GM12878 (cell line): ENCODE measurements around the gene BIVM. TPM values are rescaled to one million over a fixed set of nuclear protein-coding genes. Genes with fewer than 3 reads are reported as not detected.

Source experiments
- ATAC-seq: fragments of 200-7000 bp; cut with Tn5 transposase; 3 replicates; pipeline ENCODE4 v1.9.1; 2020; ENCODE audit warnings: mild to moderate bottlenecking, moderate library complexity
- BruUV-seq: library from RNA; stranded (reverse); fragments of 400-500 nt; replicated peaks from 2 replicates; lab custom pipeline; 2021; lab: Mats Ljungman, UMichigan
- CTCF ChIA-PET: fragments of 300-600 bp; sonication (Branson Sonifier 250); formaldehyde crosslinking; extraction: SDS; loops from one replicate; lab custom pipeline; 2021; ENCODE audit warnings: inconsistent platforms; lab: Yijun Ruan, JAX
- POLR2A ChIA-PET: fragments of 350-600 bp; formaldehyde crosslinking; extraction: SDS; loops from one replicate; lab custom pipeline; 2021; ENCODE audit warnings: inconsistent platforms; lab: Charles Lee
- RAD21 ChIA-PET: fragments of 300-600 bp; sonication (Branson Sonifier 250); formaldehyde crosslinking; loops from one replicate; lab custom pipeline; 2023; ENCODE audit warnings: antibody characterized with exemption; ENCODE audit not compliant: unreplicated experiment; lab: Charles Lee
- SMC1A ChIA-PET: fragments of 300-600 bp; sonication (Branson Sonifier 250); formaldehyde crosslinking; loops from one replicate; lab custom pipeline; 2023; ENCODE audit not compliant: unreplicated experiment, uncharacterized antibody; lab: Charles Lee
- DNase-seq: peaks from one replicate; pipeline ENCODE4 v3.0.0-alpha.2; 2011; ENCODE audit warnings: low read depth, low spot score
- FAIRE-seq: peaks from 3 replicates; lab custom pipeline; 2011; peaks lifted over from hg19 to GRCh38; lab: Jason Lieb, UNC
- H2AFZ ChIP-seq: 2 replicates; pipeline ENCODE4 v1.6.0; 2011; ENCODE audit warnings: low read depth, low read length, control low read depth; ENCODE audit not compliant: control insufficient read depth
- H3K27ac ChIP-seq: 2 replicates; pipeline ENCODE4 v1.5.1; 2011; ENCODE audit warnings: control low read depth; ENCODE audit not compliant: control insufficient read depth, insufficient read depth
- H3K27me3 ChIP-seq, 2 experiments: replicated peaks in 1 of 2; 2 replicates each; pipeline versions ENCODE4 v1.6.0 to v1.6.1; 2011; ENCODE audit warnings: low read length in 1 of 2; ENCODE audit not compliant: control insufficient read depth in 2 of 2, insufficient read depth in 2 of 2
- H3K36me3 ChIP-seq, 2 experiments: 2 replicates each; pipeline ENCODE4 v1.5.1; 2011; ENCODE audit warnings: low read length in 1 of 2; ENCODE audit not compliant: control insufficient read depth in 2 of 2, insufficient read depth in 2 of 2
- H3K4me1 ChIP-seq: 2 replicates; pipeline ENCODE4 v1.6.1; 2011; ENCODE audit warnings: mild to moderate bottlenecking, low read length, moderate library complexity, mixed read lengths; ENCODE audit not compliant: control insufficient read depth, insufficient read depth
- H3K4me2 ChIP-seq: 2 replicates; pipeline ENCODE4 v1.6.0; 2011; ENCODE audit warnings: control low read depth; ENCODE audit not compliant: control insufficient read depth, insufficient read depth
- H3K4me3 ChIP-seq: fragments of 200-600 bp; sonication (generic); 2 replicates; pipeline ENCODE4 v1.5.1; 2016
- H3K79me2 ChIP-seq: 2 replicates; pipeline ENCODE4 v1.6.0; 2011; ENCODE audit warnings: low read length; ENCODE audit not compliant: control insufficient read depth, insufficient read depth
- H3K9ac ChIP-seq: 2 replicates; pipeline ENCODE4 v1.8.0; 2011; ENCODE audit warnings: low read length, control low read depth, mixed read lengths; ENCODE audit not compliant: control insufficient read depth, insufficient read depth
- H3K9me3 ChIP-seq: replicated peaks from 3 replicates; pipeline ENCODE4 v1.5.1; 2011; ENCODE audit warnings: mild to moderate bottlenecking, low read length; ENCODE audit not compliant: control insufficient read depth, insufficient read depth
- H4K20me1 ChIP-seq: 2 replicates; pipeline ENCODE4 v1.6.0; 2011; ENCODE audit not compliant: control insufficient read depth, insufficient read depth
- BMI1 ChIP-seq: fragments of 450-650 bp; IDR thresholded peaks from 2 replicates; pipeline ENCODE4 v1.6.1; 2016; ENCODE audit warnings: mild to moderate bottlenecking, moderate library complexity, borderline replicate concordance
- CBX3 ChIP-seq: fragments of 200-600 bp; sonication (generic); IDR thresholded peaks from 2 replicates; pipeline ENCODE4 v1.6.1; 2016; ENCODE audit warnings: low read depth, borderline replicate concordance
- CHD4 ChIP-seq: fragments of 200-600 bp; sonication (generic); IDR thresholded peaks from 2 replicates; pipeline ENCODE4 v1.6.1; 2016; ENCODE audit warnings: mild to moderate bottlenecking
- ESRRA ChIP-seq: IDR thresholded peaks from 2 replicates; pipeline ENCODE4 v1.6.1; 2012; ENCODE audit warnings: mild to moderate bottlenecking, low read length, improper control_type of control experiment
- FOS ChIP-seq: IDR thresholded peaks from 3 replicates; pipeline ENCODE4 v1.6.1; 2011; ENCODE audit warnings: borderline replicate concordance; ENCODE audit not compliant: insufficient read length; ENCODE audit errors: extremely low read depth
- HCFC1 ChIP-seq: fragments of 150-350 bp; IDR thresholded peaks from 2 replicates; pipeline ENCODE4 v1.6.1; 2014; ENCODE audit warnings: low read length
- HDGF ChIP-seq: fragments of 450-650 bp; IDR thresholded peaks from 2 replicates; pipeline ENCODE4 v1.6.1; 2016; ENCODE audit warnings: antibody characterized with exemption
- MYB ChIP-seq: fragments of 150-350 bp; IDR thresholded peaks from 2 replicates; pipeline ENCODE4 v1.6.1; 2014; ENCODE audit warnings: mild to moderate bottlenecking, low read depth, low read length, borderline replicate concordance
- YBX1 ChIP-seq: fragments of 450-650 bp; IDR thresholded peaks from 2 replicates; pipeline ENCODE4 v1.6.1; 2016; ENCODE audit warnings: antibody characterized with exemption
- ZBTB11 ChIP-seq: fragments of 450-650 bp; formaldehyde crosslinking; IDR thresholded peaks from 2 replicates; pipeline ENCODE4 v1.5.0; 2022; ENCODE audit warnings: mild to moderate bottlenecking, missing genetic modification characterization
- ZNF592 ChIP-seq: fragments of 450-650 bp; IDR thresholded peaks from 2 replicates; pipeline ENCODE4 v1.6.1; 2017; ENCODE audit warnings: mild to moderate bottlenecking, moderate library complexity
- WGBS: methylation state at CpG from one replicate; pipeline ENCODE4 v1.1.6; 2016; ENCODE audit warnings: low lambda C conversion rate; ENCODE audit not compliant: insufficient replicate concordance, insufficient coverage; ENCODE audit errors: missing lambda C conversion rate; 5-methylcytosine and 5-hydroxymethylcytosine counted together
- in situ Hi-C: fragments of 300-500 bp; cut with MboI; formaldehyde crosslinking; loops from 9 replicates; pipeline ENCODE4 v1.14.3; 2018; ENCODE audit warnings: mixed read lengths
- intact Hi-C: fragments of 100-400 bp; cut with micrococcal nuclease; formaldehyde crosslinking; loops from one replicate; pipeline ENCODE4 v1.14.2; 2022; ENCODE audit not compliant: unreplicated experiment
- polyA plus RNA-seq, 11 experiments: library from polyadenylated mRNA; depleted of rRNA in 4 of 11; unstranded in 6 of 11; stranded (reverse) in 5 of 11; fragments of >200 nt; fragmentation: Nextera tagmentation in 4 of 11; fragmentation: Illumina TruSeq in 1 of 11; extraction: Ambion mirVana in 4 of 11; extraction: Trizol in 1 of 11; gene quantifications; 1 replicate in 1 of 11; 2 replicates in 10 of 11; pipeline versions ENCODE4 v1.2.1 to v1.2.3, GENCODE V29; 2011 to 2016; ENCODE audit warnings: inconsistent platforms in 2 of 11, missing spikeins in 2 of 11, low read depth in 1 of 11
- total RNA-seq, 4 experiments: library from RNA; depleted of rRNA in 3 of 4; stranded (reverse); fragments of >200 nt in 3 of 4; fragmentation: Illumina TruSeq in 1 of 4; extraction: Trizol in 1 of 4; gene quantifications; 2 replicates each; pipeline versions ENCODE4 v1.2.1 to v1.2.3, GENCODE V29; 2013 to 2021

BIVM gene
- total and polyA plus RNA-seq, 10 of the 15 experiments (the other 5 are each of a cell fraction or from before 2014, with no cell fraction given), result 3.4 to 20.1 (median 14.1) TPM

- Histone ChIP-seq H3K4me3 (no peak overlapping the region), H3K27me3 (no peaks in the 10 kb centered on the region), H3K9me3 (no peaks in the 10 kb centered on the region), H2AFZ (no peak overlapping the region), H3K79me2 (no peaks in the 10 kb centered on the region), H3K4me1 (no peaks in the 10 kb centered on the region), H3K4me2 (no peak overlapping the region), H3K27ac (no peak overlapping the region), H4K20me1 (no peaks in the 10 kb centered on the region), H3K36me3 (no peaks in the 10 kb centered on the region; a peak in 4 of 4 replicates), H3K9ac (no peak overlapping the region)
- TF ChIP-seq BMI1 (no peak), ZBTB11 (CRISPR knock-in tag) (no peak), MYB (no peak)
- ChIA-PET SMC1A (no interaction called here), CTCF (interaction anchor here (1.0 kb wide), 1 partner anchor 257 kb away, joined by 3 read pairs; no protein-coding TSS in a partner anchor), POLR2A (no interaction called here), RAD21 (no interaction called here)
- no peak for FAIRE-seq
- in situ Hi-C loops, result no loop called here
- no TSS peak for BruUV-seq
- ATAC-seq, result no peak
- DNase-seq, result no peak
- WGBS, result 70% methylated on average over 1 of the region's 1 CpG
- intact Hi-C loops, result no loop called here
Observed at GRCh38 chr13:102838273-102838672, 39.4 kb downstream of the BIVM start.

- POLR2A ChIA-PET, result no interaction called here
- RAD21 ChIA-PET, result no interaction called here
- Histone ChIP-seq H3K9ac (no peak overlapping the region), H3K27ac (no peak overlapping the region), H3K9me3 (no peaks in the 10 kb centered on the region), H3K79me2 (no peaks in the 10 kb centered on the region), H3K4me3 (no peak overlapping the region), H3K4me1 (no peaks in the 10 kb centered on the region), H3K4me2 (no peak overlapping the region), H3K27me3 (no peaks in the 10 kb centered on the region), H2AFZ (no peak overlapping the region), H4K20me1 (no peaks in the 10 kb centered on the region), H3K36me3 (no peaks in the 10 kb centered on the region; a peak in 4 of 4 replicates)
- 49% methylated on average over 4 of the region's 4 CpGs for WGBS
- CTCF ChIA-PET, result interaction anchor here (1.0 kb wide), 1 partner anchor 258 kb away, joined by 3 read pairs; no protein-coding TSS in a partner anchor
- no TSS peak for BruUV-seq
- intact Hi-C loops (no loop called here), in situ Hi-C loops (no loop called here)
- DNase-seq, result no peak
- no peak for FAIRE-seq
- SMC1A ChIA-PET, result interaction anchor here (1.5 kb wide), 1 partner anchor 245 kb away, joined by 5 read pairs; no protein-coding TSS in a partner anchor
- no peak for ATAC-seq
- no peak for TF ChIP-seq CBX3
- TF ChIP-seq ZNF592, result no peak
- TF ChIP-seq HDGF, result no peak
- no peak for TF ChIP-seq CHD4
- TF ChIP-seq YBX1, result no peak
- TF ChIP-seq ESRRA, result no peak
- no peak for TF ChIP-seq HCFC1
- no peak for TF ChIP-seq FOS
Observed at GRCh38 chr13:102838982-102839381, 40.1 kb downstream of the BIVM start.
